Right lung (tissue), 5 donors: Measurements from ENCODE around the gene JMJD8. TPM values are rescaled to one million over a fixed set of nuclear protein-coding genes. Genes with fewer than 3 reads are reported as not detected.
"Not testable (repeated sequence)": the region's sequence is repeated elsewhere in the genome, so short reads cannot be mapped to it uniquely, and the experiment has no call there.

Experiments used
- DNase-seq, 2 donors: peaks; one replicate each; pipeline ENCODE4 v3.0.0-alpha.2; 2013
- polyA plus RNA-seq, 5 donors: library from polyadenylated mRNA; unstranded; fragments of 120-200 nt; gene quantifications; one replicate each; pipeline versions ENCODE4 v1.2.1 to v1.2.3, GENCODE V29; 2013; ENCODE audit warnings: inconsistent platforms in 1 of 5, low replicate concordance in 1 of 5; ENCODE audit not compliant: insufficient read length in 5 of 5, insufficient read depth in 1 of 5

The JMJD8 gene
- polyA plus RNA-seq, 5 donors: 39.5 to 69.5 (median 43.3) TPM

DNA sequence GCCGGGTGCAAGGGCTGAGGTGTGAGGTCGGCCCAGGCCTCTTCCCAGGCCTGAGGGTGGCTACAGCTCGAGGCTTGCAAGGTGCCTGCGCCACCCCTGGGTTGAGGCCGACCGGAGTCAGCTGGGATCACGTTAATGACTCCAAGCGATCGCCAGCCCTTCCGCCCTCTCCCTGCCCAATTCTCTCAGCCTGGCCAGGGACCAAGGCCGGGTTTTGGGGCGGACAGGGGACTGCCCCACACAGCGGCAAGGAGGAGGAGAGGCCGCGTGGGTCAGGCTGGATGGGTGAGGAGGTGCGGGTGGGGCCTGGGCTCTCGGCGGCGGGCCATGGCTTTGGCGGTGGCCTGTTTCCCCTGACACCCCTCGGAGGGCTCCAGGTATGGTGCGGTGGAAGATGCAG, 9.2 kb upstream of the JMJD8 start:
- no peak for DNase-seq

DNA sequence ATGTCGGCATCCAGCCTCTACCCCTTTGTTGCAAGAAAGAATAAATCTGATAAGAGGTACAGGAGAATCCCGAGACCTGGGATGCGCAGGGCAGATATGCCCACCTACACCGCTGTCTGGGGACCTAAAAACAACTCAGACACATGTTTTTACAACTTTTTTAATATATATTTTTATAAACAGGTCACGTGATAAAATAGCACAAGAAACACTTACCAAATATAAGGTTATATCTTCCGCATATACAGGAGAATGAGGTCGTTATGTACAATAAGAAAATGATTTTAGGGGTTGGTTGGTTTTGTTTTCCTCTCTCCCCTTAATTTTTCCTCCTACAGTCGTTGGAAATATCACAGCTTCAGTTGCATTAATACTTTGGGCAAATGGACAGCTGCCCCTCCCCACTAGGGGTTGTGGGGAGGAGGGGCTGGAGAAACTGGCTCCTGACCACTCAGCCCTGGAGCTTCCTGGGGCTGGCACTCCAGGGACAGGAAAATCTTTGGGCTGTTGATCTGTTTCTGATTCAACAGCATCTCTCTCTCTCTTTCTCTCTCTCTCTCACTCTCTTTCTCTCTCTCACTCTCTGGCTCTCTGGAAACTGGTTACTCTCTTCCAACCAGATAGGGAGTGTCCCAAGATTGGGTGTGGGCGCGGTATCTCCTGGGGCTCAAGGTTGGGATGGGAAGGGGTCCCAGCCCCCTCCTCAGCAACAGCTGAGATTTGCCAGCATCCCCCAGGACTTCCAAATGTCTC, 8.4 kb upstream of the JMJD8 start:
- no peak for DNase-seq

DNA sequence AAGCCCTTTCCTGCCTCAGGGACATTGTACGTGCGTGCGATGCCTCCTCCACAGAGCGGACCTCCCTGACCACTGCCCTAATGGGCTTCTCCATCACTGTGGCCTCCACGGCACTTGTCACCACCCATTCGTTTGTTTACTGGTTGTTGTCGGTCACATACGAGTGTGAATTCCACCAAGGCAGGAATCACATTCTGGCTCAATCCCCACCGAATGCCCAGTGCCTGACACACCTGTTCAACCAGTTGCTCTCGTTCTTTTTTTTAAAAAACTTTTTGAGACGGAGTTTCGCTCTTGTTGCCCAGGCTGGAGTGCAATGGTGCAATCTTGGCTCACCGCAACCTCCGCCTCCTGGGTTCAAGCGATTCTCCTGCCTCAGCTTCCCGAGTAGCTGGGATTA, 7.1 kb upstream of the JMJD8 start:
- DNase-seq: not testable (repeated sequence)

DNA sequence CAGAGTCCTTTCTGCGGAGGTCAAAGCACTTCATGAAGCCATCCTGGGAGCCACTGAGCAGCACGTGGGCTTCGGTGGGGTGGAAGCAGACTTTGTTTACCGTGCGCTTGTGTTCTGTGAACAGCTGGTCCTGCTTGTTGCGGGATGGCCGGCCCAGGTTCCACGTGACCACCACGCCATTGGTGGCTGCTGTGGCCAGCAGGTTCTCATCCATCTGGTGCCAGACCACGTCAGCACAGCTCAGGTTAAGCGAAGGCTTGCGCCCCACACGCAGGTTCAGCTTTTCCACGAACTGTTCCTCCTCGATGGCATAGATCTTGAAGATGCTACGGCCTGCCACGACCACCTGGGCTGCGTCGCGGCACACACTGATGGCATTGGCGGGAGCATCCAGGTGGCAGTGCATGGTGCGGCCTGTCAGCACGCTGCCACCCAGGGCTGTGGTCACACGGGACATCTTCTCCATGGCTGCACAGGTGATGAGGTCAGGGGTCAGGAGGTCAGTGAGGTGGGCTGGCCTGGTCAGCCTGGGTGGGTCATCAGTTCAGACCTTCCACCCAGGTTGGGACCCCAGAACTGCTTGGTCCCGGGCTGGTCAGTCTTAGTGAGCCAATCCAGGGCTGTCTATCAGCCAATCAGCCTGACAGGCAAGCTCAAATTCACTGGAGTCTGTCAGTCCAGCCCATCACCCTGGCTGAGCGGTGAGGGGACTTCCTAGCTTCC, 5.2 kb upstream of the JMJD8 start:
- DNase-seq: no peak

DNA sequence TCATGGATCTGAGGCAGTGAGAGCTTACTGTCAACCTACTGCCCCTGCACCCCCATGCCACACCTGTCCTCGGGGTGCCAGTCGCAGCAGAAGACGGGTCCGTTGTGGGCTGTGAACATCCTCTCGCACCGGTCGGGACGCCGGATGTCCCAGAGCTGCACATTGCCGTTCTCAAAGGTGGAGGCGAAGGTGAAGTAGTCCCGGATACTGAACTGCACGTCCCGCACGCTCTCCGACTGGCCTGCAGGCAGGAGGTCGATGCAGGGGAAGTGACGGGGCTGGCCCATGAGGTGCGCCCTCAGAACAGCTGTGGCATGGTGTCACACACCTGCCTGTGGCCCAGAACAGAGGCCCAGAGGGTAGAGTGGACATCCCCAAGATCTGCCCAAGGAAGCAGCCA, 3.4 kb upstream of the JMJD8 start:
- no peak for DNase-seq

DNA sequence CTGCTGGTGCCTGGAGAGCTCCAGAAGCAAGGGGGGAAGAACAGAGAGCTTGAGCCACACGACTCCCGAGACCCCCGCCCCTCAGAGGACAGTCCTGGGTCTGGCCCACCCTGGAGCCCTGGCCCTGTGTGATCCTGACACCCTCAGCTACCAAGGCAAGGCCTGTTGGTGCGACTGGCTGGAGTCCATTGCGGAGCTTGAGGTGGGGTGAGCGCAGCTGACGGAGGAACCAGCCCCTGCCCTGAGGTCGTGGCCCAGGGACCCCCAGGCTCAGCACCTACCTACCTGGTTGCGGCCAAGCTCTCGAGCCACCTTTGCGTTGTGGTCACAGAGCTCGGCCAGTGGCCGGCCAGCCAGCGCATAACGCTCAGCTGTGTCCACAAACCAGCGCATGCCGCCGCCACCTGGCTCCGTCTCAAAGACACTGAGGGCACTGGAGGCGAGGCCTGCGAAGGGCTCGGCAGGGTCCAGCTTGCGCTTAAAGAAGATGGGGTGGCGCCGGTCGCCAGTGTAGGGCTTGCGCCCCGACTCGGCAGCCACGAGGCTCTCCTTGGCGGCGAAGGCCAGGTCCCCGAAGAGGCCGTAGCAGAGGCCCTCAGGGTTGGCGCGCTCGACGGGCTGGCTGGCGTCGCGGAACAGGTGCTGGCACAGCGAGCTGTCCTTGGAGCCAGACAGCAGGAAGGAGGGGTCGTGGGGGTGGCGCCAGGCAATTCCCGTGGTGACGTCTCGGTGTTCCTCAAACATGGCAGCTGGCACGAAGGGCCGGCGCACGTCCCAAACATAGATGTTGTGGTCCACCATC, 2.5 kb upstream of the JMJD8 start:
- DNase-seq: no peak

DNA sequence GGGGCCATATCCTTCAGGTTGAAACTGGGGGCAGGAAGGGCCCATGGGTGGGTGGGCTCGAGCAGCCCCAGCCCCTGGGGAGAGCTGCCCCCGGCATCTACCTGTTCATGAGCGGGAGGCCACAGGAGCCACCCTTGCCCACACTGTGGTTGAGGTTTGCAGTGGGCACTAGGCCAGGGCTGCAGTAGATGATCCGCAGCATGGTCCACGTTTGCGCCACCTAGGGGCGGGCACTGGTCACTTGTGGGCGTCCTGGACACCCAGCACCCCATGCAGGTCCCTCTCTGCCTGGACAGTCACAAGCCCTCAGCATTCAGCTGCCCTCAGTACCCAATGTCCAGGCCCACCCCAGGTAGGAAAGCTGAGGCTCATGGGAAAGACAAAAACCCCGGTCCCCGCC, 1.8 kb upstream of the JMJD8 start:
- no peak for DNase-seq

DNA sequence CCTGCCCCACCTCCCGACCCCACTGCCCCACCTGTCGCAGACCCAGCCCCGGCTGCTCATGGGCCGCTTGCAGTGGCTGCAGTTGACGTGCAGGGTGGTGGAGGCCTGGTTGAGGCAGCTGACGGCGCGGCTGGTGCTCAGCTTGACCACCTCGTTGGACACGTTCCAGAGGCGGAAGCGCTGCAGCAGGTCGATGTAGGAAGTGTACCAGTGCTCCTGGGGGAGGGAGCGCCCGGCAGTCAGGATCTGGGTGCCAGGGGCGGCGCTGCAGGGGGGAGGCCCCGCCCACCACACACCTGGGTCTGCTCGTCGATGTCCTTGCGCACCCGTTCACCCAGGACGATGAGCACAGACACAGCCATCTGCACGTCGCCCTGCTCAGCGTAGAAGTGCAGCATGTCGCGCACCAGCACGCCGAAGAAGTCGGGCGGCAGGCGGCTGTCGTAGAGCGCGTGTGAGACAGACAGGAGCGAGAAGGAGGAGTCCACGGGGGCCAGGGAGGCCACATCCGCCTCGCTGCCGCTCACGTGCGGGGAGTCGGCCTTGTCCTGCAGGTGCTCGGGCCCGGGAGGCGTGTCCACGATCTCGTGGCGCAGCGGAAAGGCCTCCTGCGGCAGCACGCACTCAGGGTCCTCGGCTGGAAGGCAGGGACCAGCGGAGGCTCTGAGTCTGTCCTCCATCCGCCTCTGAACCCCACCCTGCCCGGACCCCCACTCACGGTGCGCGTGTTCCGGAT, 995 bp upstream of the JMJD8 start:
- DNase-seq: no peak

DNA sequence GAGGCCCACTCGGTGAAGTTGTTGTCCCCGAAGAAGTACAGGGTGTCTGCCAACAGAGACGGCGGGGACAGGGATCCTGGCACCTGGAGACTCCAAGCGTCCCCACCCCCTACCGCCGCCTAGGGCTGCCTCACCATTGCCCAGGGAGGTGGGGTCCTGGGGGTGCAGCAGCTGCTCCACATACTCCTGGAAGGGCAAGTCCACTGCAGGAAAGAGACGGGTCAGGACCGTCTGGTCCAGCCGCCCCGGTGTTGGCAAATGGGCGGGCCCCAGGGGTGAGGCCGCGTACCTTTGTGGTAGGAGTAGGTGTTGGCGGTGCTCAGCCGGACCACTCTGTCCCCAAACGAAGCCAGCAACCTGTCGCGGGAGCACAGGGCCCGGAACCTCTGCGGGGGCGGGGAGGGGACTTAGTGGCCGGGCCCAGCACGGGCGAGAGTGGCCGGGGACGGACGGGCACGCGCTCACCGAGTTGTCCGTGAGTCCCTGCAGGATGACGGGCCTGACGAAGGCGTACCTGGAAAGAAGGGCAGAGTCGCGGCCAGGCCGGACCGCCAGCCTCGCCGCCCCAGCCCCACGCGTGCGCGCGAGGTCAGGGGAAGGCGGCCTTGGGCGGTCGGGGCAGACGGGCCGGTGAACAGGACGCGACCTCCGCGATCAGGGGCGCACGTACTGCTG, 601 bp downstream of the JMJD8 start:
- DNase-seq: no peak

DNA sequence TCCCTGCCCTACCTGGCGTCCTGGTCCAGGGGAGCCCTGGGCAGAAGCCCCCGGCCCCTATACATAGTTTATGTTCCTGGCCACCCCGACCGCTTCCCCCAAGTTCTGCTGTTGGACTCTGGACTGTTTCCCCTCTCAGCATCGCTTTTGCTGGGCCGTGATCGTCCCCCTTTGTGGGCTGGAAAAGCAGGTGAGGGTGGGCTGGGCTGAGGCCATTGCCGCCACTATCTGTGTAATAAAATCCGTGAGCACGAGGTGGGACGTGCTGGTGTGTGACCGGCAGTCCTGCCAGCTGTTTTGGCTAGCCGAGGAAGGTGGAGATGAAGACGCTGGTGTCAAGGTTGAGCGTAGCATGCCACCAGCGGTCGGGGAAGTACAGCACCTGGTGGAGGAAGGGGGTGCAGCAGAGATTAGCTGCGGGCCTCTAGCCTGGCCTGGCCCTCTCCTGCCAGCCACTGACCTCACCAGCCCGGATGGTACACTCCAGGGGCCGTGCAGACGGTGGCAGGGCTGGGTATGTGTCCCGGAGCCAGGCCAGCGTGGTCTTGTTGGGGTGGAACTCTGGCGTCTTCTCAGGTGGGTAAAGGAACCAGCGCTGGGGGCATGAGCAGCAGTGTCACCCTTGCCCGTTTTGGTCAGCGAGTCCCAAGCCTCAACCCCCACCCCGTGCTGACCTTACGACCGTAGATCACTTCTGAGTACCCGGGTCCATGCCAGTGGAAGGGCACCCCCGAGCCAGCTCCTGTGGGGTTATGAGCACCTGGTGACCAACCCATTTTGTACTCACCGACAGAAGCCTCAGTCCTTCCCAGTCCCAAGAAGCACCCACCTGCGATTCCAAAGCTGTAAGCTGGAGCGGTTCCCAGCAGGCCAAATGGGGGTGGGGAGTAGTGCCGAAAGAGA, 1.4 kb downstream of the JMJD8 start:
- DNase-seq: no peak

DNA sequence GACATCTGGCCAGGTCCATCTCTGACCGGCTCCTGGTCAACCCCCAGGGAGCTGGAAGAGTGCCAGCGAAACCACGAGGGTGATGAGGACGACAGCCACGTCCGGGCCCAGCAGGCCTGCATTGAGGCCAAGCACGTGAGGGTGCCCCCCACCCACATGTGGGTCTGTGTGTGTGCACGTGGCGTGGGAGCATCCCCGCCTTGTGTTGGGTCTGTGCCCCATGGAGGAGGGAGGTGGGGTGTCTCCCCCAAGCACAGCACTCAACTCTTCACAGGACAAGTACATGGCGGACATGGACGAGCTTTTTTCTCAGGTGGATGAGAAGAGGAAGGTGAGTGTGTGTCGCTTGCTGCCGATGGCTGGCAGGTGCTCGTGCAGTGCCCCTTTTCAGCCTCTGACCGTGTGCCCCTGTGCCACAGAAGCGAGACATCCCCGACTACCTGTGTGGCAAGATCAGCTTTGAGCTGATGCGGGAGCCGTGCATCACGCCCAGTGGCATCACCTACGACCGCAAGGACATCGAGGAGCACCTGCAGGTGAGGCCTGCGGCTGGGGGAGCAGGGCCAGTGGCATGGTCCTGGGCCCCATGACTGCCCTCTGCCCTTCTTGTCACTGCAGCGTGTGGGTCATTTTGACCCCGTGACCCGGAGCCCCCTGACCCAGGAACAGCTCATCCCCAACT, 2.2 kb downstream of the JMJD8 start:
- DNase-seq: no peak

DNA sequence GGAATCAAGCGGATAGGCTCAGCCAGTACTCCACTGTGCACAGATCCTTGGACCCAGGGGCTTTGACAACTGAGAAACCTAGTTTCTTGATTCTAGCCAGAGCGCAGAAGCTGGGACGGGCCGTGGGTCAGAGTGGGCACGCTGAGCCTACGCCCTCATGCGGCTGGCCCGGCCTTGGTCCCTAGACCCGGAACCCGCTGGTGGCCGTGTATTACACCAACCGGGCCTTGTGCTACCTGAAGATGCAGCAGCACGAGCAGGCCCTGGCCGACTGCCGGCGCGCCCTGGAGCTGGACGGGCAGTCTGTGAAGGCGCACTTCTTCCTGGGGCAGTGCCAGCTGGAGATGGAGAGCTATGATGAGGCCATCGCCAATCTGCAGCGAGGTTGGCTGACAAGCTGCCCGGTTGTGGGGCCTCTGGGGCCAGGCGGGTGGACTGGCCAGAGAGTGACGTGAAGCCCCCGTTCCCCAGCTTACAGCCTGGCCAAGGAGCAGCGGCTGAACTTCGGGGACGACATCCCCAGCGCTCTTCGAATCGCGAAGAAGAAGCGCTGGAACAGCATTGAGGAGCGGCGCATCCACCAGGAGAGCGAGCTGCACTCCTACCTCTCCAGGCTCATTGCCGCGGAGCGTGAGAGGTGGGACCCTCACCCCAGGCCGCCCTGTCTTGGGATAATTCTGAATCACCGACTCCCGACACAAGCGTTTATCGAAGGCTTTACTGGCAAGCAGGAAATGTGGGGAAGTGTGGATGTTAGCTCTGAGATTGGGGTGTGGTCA, 3.0 kb downstream of the JMJD8 start:
- no peak for DNase-seq

DNA sequence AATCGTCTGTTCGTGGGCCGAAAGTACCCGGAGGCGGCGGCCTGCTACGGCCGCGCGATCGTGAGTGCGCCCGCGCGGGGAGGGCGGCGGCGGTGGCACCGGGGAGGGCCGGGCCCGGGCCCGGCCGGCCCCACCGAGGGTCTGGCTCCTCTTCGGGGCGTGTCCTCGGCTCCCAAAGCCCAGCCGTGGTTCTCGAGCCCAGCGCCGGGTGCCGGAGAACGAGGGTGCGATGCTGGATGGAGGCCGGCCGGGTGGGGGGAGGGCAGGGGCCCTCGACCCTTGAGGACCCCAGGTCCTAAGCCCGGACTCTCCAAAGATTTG, 3.5 kb downstream of the JMJD8 start:
- DNase-seq: no peak

DNA sequence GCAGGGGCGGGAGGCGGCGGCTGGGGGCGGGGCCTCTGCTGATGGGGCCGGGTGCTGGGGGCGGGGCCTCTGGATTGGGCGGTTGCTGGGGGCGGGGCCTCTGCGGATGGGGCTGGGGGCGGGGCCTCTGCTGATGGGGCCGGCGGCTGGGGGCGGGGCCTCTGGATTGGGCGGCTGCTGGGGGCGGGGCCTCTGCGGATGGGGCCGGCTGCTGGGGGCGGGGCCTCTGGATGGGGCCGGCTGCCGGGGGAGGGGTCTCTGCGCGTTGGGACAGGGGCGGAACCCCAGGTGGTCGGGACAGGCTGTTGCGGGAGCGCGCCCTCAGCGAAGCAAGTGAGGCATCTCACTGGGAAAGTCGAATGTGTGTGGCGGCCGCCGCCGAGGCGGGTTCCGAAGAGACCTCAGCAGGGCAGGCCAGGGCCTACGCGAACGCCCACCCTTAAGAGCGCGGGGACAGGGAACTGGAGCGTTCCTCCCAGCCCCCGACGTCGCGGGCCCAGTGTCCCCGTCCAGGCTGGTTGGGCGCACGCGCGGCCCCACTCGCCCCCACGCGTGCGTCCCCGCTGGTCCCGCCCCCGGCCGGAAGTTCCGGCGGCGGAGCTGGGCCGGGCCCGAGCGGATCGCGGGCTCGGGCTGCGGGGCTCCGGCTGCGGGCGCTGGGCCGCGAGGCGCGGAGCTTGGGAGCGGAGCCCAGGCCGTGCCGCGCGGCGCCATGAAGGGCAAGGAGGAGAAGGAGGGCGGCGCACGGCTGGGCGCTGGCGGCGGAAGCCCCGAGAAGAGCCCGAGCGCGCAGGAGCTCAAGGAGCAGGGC, 4.1 kb downstream of the JMJD8 start, which contains the start of gene STUB1:
Gene STUB1 (plus strand): TSS at position 597 of the 811 bp plus-strand sequence. CDS start 116 bp downstream, at position 713.
- peak; percentile 77 to 83 for DNase-seq

DNA sequence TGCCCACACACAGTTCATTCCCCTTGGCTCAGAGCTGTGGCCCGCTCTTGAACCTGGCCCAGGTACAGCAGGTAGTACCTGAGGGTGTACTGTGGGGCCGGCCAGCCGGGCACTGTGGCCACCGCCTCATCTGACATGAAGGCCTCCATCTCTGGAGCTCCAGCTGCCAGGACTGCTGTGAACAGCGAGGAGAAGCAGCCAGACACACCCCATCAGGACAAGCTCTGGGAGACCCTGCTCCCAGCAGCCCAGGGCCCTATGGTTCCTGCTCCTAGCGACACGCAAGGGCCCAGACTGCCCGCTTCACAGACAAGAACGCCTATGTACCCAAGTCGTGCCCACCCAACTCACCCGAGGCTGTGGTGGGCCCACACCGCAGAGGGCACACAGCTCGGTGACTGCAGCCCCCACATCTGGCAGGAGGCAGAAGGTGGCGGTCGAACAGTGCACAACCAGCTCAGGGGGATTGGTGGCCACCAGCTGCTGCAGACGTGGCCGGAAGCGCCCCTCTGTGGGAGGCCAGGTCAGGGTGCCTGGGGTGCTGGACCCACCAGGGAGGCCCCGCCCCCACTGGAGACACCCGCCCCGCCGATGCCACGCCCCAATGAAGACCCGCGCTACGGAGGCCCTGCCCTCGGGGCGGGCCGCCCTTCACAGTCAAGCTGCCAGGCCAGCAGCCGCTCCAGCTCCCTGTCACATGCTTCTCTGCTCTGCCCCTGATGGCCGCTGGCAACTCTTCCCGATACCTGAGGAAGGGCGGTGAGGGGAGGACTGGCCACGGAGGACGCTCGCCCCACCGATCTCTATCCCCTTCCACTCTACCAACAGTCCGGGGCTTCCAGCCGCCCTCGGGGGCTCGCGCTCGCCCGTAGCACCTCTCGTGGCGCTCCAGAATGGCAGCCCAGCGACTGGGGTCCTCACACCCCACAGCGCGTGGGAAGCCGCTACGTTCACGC, 5.0 kb downstream of the JMJD8 start:
- peak; percentile 81 to 83 for DNase-seq

DNA sequence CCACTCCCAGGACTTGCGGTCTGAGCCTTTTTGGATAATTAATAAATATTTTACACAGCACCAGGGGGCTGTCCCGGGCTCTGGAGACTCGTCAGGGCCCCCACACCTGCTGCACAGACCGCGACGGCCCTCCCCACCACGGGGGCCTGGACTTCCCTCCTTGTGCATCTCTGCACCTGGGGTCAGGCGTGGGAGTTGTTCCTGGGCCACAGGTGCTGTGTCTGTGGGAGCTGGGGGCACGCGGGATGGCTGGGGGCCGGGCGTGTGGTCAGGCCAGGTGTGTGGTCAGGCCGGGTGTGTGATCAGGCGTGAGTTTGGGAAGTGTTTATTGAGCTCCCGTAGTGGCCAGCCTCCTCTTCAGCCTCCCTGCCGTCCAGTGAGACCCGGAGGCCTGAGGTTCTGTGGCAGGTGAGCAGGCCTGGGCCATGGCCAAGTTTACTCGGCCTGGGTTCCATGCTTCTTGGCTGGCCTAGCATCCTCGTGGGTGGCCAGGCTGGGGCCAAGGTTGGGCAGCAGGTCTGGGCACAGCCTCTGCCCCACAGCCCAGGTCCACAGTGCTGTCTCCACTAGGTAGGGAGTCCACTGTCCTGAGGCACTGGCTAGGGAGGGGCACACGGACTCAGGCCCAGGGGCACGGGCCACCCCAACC, 5.8 kb downstream of the JMJD8 start:
- DNase-seq: no peak
